ENCODE results near the gene CEBPA. TPM values are rescaled to one million over a fixed set of nuclear protein-coding genes. Genes with fewer than 3 reads are reported as not detected.

CEBPA gene
- total and polyA plus RNA-seq, 2 experiments from 2014 or later = 0.50 to 2.6 TPM

GRCh38 chr19:33263325-33264023, 38.9 kb downstream of the CEBPA start:
- Histone ChIP-seq H3K4me2 (no peak overlapping the region), H3K4me3 (no peak overlapping the region), H3K27ac (ENCODE audit: low read depth) (no peak overlapping the region), H3K27me3 (ENCODE audit: insufficient read depth) (no peaks in the 10 kb centered on the region), H3K79me2 (replicated peaks; ENCODE audit: insufficient read depth) (no peaks in the 10 kb centered on the region), H3K4me1 (ENCODE audit: insufficient read depth) (no peaks in the 10 kb centered on the region), H2AFZ (no peak overlapping the region), H3F3A (replicated peaks; ENCODE audit: low read depth) (no peaks in the 10 kb centered on the region), H4K20me1 (replicated peaks; ENCODE audit: insufficient read depth) (no peaks in the 10 kb centered on the region), H3K36me3 (ENCODE audit: insufficient read depth) (no peaks in the 10 kb centered on the region), H3K9me2 (ENCODE audit: insufficient read depth) (no peaks in the 10 kb centered on the region)
- H3K4me3 Mint-ChIP-seq = no peak overlapping the region
- H3K9me3 Mint-ChIP-seq = no peaks in the 10 kb centered on the region; the same call in 2 of the 3 replicates
- peaks cover 6% of the 10 kb centered on the region; the same call in 1 of the 3 replicates for H3K4me1 Mint-ChIP-seq
- DNase-seq (ENCODE audit: low spot score) (no peak), ATAC-seq (no peak)
- H3K36me3 Mint-ChIP-seq (ENCODE audit: low read depth) = no peaks in the 10 kb centered on the region; the same call in 2 of the 3 replicates
- no peak for TF ChIP-seq NANOG (IDR thresholded peaks at IDR 0.05; ENCODE audit: borderline replicate concordance)
- no peak for TF ChIP-seq EZH2phosphoT487 (IDR thresholded peaks at IDR 0.05; ENCODE audit: unreplicated experiment)
- TF ChIP-seq POLR2AphosphoS5 (IDR thresholded peaks at IDR 0.05; ENCODE audit: low read depth) = no peak
- TF ChIP-seq ETS1 (IDR thresholded peaks at IDR 0.05) = no peak
- no peak for TF ChIP-seq CTCF (conservative IDR thresholded peaks at IDR 0.05; ENCODE audit: low read depth in 2 of 2)
- no peak for TF ChIP-seq REST (IDR thresholded peaks at IDR 0.05; ENCODE audit: unreplicated experiment)
- no peak for TF ChIP-seq EZH2 (IDR thresholded peaks at IDR 0.05; ENCODE audit: low read depth, unreplicated experiment)
- TF ChIP-seq ZNF331 (CRISPR knock-in tag; IDR thresholded peaks at IDR 0.05; ENCODE audit: low read depth) = no peak
- TF ChIP-seq ZNF462 (CRISPR knock-in tag; IDR thresholded peaks at IDR 0.05) = no peak
- TF ChIP-seq JUNB (IDR thresholded peaks at IDR 0.05; ENCODE audit: unreplicated experiment) = no peak
- TF ChIP-seq CREB1 (CRISPR knock-in tag; IDR thresholded peaks at IDR 0.05; ENCODE audit: low read depth) = no peak
- no peak for TF ChIP-seq STAT1 (IDR thresholded peaks at IDR 0.05; ENCODE audit: unreplicated experiment)
- TF ChIP-seq ZNF114 (CRISPR knock-in tag; IDR thresholded peaks at IDR 0.05) = no peak
- no peak overlapping the region for H3K27ac Mint-ChIP-seq
- peaks cover 18% of the 10 kb centered on the region for H3K27me3 Mint-ChIP-seq (ENCODE audit: insufficient read depth, low read depth, poor library complexity)

All from GM23338 (cell line).